ENCODE results near the gene PRSS33.

The PRSS33 gene

DNA sequence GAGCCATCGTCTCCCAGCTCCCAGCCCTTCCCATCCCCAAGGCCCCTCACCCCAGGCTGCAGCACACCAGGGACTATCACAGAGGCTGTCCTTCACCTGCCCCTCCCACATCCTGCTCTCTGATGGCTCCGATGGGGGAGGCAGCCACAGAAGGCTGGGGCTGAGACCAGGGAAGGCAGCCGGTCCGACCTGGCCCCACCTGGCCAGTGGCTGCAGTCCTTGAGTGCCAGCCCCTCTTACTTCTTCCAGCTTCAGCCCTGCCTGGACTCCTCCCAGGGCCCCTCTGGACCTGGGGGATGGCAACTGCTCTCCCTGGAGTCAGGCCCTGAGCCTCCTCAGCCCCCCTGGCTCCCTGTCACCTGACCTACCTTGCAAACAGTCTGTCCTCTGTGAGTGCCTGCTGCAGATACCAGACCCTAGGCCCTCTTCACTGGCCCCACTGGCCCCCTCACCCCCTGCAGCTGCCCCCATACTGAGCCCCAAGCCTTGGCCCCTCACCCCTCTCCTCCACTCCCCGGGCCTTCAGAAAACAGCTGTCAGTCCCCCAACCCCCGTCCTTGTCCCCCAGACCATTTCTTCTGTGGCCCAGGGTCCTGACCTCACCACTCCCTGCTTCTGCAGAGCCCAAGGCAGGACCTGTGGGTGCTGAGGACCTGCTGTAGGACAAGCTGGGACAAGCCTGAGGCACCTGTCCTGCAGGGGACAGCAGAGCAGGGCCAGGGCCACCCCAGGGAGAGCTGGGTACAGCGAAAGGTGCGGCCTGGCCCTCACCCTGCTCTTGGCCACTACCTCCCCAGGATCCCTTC is 47.5 kb downstream of the PRSS33 start:
- DNase-seq = no peak

DNA sequence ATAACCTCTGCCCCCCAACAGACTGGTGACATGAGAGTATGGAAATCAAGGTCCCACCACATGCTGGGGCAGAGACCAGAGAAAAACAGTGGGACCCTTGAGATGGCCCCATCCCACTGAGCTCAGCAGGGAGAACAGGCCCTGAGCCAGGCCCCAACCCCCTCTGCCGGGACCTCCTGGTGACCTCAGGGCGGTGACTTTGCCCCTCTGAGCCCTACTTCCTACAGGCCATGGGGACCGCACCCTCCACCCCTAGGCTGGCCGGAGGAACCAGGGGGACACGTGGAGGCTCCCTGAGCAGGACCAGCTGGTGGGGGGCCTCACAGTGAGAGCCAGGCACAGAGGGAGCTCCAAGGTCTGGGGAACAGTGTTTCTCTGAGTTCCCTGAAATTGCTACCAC is 48.7 kb downstream of the PRSS33 start:
- no peak for DNase-seq

DNA sequence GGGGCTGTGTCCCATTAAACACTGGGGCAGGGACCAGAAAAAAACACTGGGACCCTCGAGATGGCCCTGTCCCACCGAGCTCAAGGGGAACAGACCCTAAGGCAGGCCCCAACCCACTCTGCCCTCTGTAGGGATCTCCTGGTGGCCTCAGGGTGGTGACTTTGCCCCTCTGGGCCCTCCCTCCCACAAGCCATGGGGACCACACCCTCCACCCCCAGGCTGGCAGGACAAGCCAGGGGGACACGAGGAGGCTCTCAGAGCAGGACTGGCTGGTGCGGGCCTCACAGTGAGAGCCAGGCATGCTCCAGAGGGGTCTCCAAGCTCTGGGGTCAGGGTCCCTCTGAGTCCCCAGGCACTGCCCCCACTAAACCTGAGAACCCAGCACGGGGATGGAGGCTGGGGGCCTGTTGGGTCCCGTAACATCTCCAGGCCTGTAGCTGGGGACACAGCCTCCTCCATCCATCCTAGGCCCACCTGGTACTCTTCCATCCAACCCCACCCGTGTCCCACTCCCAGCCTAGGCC is 49.4 kb downstream of the PRSS33 start:
- DNase-seq = no peak

DNA sequence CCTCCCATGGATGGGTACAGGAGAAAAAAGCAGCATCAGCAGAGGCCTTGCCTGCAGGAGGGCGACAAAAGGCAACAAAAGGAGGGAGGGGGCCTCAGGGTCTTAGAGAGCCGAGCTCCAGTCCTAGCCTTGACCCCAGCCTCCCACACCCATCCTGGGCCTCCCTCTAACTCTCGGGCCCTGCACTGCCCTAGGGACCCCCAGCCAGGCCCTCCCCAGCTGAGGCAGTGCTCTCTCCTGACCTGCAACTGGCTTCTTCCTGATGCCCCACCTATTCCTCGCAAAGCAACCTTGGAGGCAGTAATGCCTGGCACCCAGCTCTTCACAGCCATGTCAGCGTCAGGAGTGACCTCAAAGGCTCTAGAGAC is 50.1 kb downstream of the PRSS33 start:
- DNase-seq = no peak

DNA sequence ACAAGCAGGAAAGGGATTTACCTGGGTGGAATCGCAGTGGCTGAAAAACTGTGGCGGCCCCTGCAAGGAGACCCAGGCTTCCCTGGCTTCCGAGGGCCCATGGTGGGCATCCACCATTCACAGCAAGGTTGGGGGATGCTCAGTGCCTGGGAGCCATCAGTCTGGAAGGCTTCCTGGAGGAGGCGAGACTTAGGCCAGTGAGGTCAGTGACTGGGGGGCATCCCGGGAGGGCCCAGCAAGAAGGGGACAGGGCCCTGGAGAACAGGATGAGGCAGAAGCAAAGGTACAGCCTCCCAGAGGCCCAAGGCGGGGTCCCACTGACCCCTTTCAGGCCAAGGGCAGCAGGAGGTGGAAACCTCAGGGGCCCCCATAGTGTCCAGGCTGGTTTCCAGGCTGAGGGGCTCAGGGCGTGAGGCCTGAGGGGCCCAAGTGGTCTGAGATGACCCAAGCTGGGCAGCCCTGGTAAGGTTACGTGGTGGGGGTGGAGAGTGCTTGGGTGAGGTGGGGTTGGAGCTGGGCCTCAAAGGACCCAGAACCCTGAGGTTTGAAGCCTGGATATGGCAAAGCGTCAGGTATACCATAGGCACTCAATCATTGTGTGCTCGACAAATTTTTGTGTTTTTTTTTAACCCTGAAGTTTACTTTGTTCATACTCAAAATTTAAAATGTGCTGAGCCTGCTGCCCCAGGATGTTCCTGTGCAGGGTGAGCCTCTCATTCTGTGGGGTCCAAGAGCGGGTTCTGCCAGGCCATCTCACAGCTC is 50.7 kb downstream of the PRSS33 start:
- no peak for DNase-seq

DNA sequence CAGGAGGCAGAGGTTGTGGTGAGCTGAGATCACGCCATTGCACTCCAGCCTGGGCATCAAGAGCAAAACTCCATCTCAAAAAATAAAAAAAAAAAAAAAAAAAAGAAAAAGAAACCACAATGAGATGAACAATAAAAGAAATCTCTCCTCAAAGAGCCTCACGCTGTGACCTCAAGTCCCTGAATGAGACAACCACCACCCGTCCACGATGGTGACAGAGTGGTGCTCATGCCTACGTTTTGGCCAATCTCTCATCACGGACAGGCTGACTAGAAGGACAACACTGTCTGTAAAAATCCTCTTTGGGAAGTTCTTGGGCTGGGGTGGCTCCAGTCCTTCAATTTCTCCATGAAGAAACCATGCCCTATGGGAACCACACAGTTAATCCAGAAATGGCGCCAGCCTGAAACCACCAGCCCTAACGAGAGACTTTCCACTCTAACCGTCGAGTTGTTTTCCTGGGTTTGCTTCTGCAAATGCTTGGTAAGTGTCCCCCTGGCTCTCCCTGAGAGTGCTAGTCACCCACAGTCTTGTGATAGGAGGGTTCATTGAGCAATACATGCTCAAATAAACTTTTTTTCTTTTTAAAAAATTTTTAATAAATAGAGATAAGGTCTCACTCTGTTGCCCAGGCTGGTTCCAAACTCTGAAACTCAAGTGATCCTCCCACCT is 52.4 kb downstream of the PRSS33 start:
- DNase-seq = no peak

Data from GF-D8 (cell line).